GM23248 (cell line): ENCODE measurements around the gene ZNF787. TPM values are rescaled to one million over a fixed set of nuclear protein-coding genes. Genes with fewer than 3 reads are reported as not detected.

Experiments
- DNase-seq: peaks from one replicate; pipeline ENCODE4 v3.0.0-alpha.2; 2015
- H2AFZ ChIP-seq: fragments of 200-600 bp; sonication (generic); 2 replicates; pipeline ENCODE4 v1.6.1; 2016; ENCODE audit warnings: antibody characterized with exemption
- H3F3A ChIP-seq: fragments of 200-600 bp; sonication (generic); 2 replicates; pipeline ENCODE4 v1.6.1; 2016; ENCODE audit warnings: mild to moderate bottlenecking, antibody characterized with exemption, mixed run types; ENCODE audit not compliant: insufficient read depth
- H3K27ac ChIP-seq: fragments of 200-600 bp; sonication (generic); 2 replicates; pipeline ENCODE4 v1.5.1; 2016; ENCODE audit warnings: mild to moderate bottlenecking
- H3K27me3 ChIP-seq: fragments of 200-600 bp; sonication (generic); replicated peaks from 2 replicates; pipeline ENCODE4 v1.6.1; 2016; ENCODE audit warnings: mild to moderate bottlenecking; ENCODE audit not compliant: insufficient read depth
- H3K36me3 ChIP-seq: fragments of 200-600 bp; sonication (generic); 2 replicates; pipeline ENCODE4 v1.6.1; 2016; ENCODE audit warnings: low read depth, mild to moderate bottlenecking
- H3K4me1 ChIP-seq: fragments of 200-600 bp; sonication (generic); 2 replicates; pipeline ENCODE4 v1.6.1; 2016; ENCODE audit warnings: mild to moderate bottlenecking; ENCODE audit not compliant: insufficient read depth
- H3K4me2 ChIP-seq: fragments of 200-600 bp; sonication (generic); one replicate; pipeline ENCODE4 v1.6.1; 2016; ENCODE audit warnings: mild to moderate bottlenecking; ENCODE audit not compliant: unreplicated experiment
- H3K4me3 ChIP-seq: fragments of 200-600 bp; sonication (generic); 2 replicates; pipeline ENCODE4 v1.5.1; 2016; ENCODE audit warnings: mild to moderate bottlenecking
- H3K79me2 ChIP-seq: fragments of 200-600 bp; sonication (generic); 2 replicates; pipeline ENCODE4 v1.6.1; 2016; ENCODE audit warnings: mild to moderate bottlenecking; ENCODE audit not compliant: insufficient read depth
- H3K9ac ChIP-seq: fragments of 200-600 bp; sonication (generic); 2 replicates; pipeline ENCODE4 v1.6.1; 2016; ENCODE audit warnings: mild to moderate bottlenecking
- H3K9me2 ChIP-seq: fragments of 200-600 bp; sonication (generic); 2 replicates; pipeline ENCODE4 v1.6.1; 2016; ENCODE audit warnings: mixed run types, mild to moderate bottlenecking, moderate library complexity; ENCODE audit not compliant: insufficient read depth
- H3K9me3 ChIP-seq: fragments of 200-600 bp; sonication (generic); one replicate; pipeline ENCODE4 v1.6.1; 2017; ENCODE audit warnings: low read depth
- H4K20me1 ChIP-seq: fragments of 200-600 bp; sonication (generic); 2 replicates; pipeline ENCODE4 v1.6.0; 2016; ENCODE audit not compliant: insufficient read depth
- EZH2 ChIP-seq: fragments of 200-600 bp; sonication (generic); IDR thresholded peaks from 2 replicates; pipeline ENCODE4 v1.6.1; 2018; ENCODE audit warnings: antibody characterized with exemption, mild to moderate bottlenecking; ENCODE audit not compliant: insufficient read depth, poor library complexity, severe bottlenecking
- EZH2phosphoT487 ChIP-seq: fragments of 200-600 bp; sonication (generic); IDR thresholded peaks from 2 replicates; pipeline ENCODE4 v1.6.1; 2018; ENCODE audit warnings: antibody characterized with exemption, moderate library complexity, mild to moderate bottlenecking, low read depth; ENCODE audit not compliant: insufficient read depth
- WGBS, 2 experiments: methylation state at CpG; one replicate each; pipeline ENCODE4 v1.1.6; 2015 to 2017; ENCODE audit warnings: low lambda C conversion rate in 2 of 2, low coverage in 1 of 2; ENCODE audit errors: missing lambda C conversion rate in 2 of 2; 5-methylcytosine and 5-hydroxymethylcytosine counted together
- in situ Hi-C: fragments of 300-500 bp; cut with MboI; formaldehyde crosslinking; loops from 2 replicates; pipeline ENCODE4 v1.15.0; 2020
- polyA plus RNA-seq: library from polyadenylated mRNA; unstranded; fragments of >200 nt; fragmentation: Nextera tagmentation; extraction: Ambion mirVana; gene quantifications from 2 replicates; pipeline ENCODE4 v1.2.1, GENCODE V29; 2016
- total RNA-seq: library from RNA; depleted of rRNA; stranded (reverse); fragments of >200 nt; shearing (Covaris generic); gene quantifications from 2 replicates; pipeline ENCODE4 v1.2.3, GENCODE V29; 2014

Gene ZNF787
- total and polyA plus RNA-seq, 2 experiments from 2014 or later, result 1.5 to 19.5 TPM

GRCh38 chr19:56162258-56162657 is 41.2 kb upstream of the ZNF787 start:
- Histone ChIP-seq H3K27me3 (no peaks in the 10 kb centered on the region), H3F3A (no peaks in the 10 kb centered on the region), H3K4me1 (no peaks in the 10 kb centered on the region), H3K4me2 (no peak overlapping the region), H2AFZ (no peak overlapping the region), H3K27ac (no peak overlapping the region), H4K20me1 (no peaks in the 10 kb centered on the region), H3K9me3 (no peaks in the 10 kb centered on the region), H3K4me3 (no peak overlapping the region), H3K79me2 (no peaks in the 10 kb centered on the region), H3K36me3 (0 out of 2 replicates have a peak, but pooled peaks cover 4% of the 10 kb centered on the region), H3K9ac (no peak overlapping the region), H3K9me2 (no peaks in the 10 kb centered on the region)
- WGBS, 2 experiments, result 74 to 77% methylated on average over 9 of the region's 9 CpGs
- no peak for TF ChIP-seq EZH2phosphoT487
- no peak for TF ChIP-seq EZH2
- in situ Hi-C loops, result no loop called here
- no peak for DNase-seq

- H4K20me1 ChIP-seq, result no peaks in the 10 kb centered on the region
- H3K79me2 ChIP-seq, result no peaks in the 10 kb centered on the region
- in situ Hi-C loops, result no loop called here
- no peak overlapping the region for H3K27ac ChIP-seq
- no peak for DNase-seq
- TF ChIP-seq EZH2phosphoT487, result no peak
- TF ChIP-seq EZH2, result no peak
- H3F3A ChIP-seq, result no peaks in the 10 kb centered on the region
- H3K4me2 ChIP-seq, result no peak overlapping the region
- no peaks in the 10 kb centered on the region for H3K4me1 ChIP-seq
- H3K4me3 ChIP-seq, result no peak overlapping the region
- H3K9ac ChIP-seq, result no peak overlapping the region
- no peaks in the 10 kb centered on the region for H3K9me2 ChIP-seq
- H3K36me3 ChIP-seq, result 0 out of 2 replicates have a peak, but pooled peaks cover 4% of the 10 kb centered on the region
- H3K9me3 ChIP-seq, result no peaks in the 10 kb centered on the region
- WGBS, 2 experiments, result 82 to 85% methylated on average over 10 of the region's 11 CpGs
- H2AFZ ChIP-seq, result no peak overlapping the region
- no peaks in the 10 kb centered on the region for H3K27me3 ChIP-seq
These were observed 40.4 kb upstream of the ZNF787 start for GRCh38 chr19:56161534-56161933.

DNA sequence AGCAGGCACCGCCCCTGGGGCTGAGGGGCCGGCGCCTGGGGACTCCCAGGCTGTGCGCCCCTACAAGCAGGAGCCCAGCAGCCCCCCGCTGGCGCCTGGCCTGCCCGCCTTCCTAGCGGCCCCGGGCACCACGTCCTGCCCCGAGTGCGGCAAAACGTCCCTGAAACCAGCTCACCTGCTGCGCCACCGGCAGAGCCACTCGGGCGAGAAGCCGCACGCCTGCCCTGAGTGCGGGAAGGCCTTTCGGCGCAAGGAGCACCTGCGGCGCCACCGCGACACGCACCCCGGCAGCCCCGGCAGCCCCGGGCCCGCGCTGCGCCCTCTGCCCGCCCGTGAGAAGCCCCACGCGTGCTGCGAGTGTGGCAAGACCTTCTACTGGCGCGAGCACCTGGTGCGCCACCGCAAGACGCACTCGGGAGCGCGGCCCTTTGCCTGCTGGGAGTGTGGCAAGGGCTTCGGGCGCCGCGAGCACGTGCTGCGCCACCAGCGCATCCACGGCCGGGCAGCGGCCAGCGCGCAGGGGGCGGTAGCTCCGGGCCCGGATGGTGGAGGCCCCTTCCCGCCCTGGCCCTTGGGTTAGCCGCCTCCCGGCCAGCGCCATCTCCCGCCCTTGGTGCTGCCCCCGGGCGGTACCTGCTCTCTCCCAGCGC is 38.7 kb upstream of the ZNF787 start:
- in situ Hi-C loops, result no loop called here
- H3K9ac ChIP-seq, result no peak overlapping the region
- no peak overlapping the region for H2AFZ ChIP-seq
- no peak overlapping the region for H3K27ac ChIP-seq
- no peaks in the 10 kb centered on the region for H3K79me2 ChIP-seq
- no peaks in the 10 kb centered on the region for H3F3A ChIP-seq
- TF ChIP-seq EZH2, result no peak
- TF ChIP-seq EZH2phosphoT487, result no peak
- H3K27me3 ChIP-seq, result no peaks in the 10 kb centered on the region
- no peak overlapping the region for H3K4me2 ChIP-seq
- DNase-seq, result no peak
- no peaks in the 10 kb centered on the region for H4K20me1 ChIP-seq
- 96 to 97% methylated on average over 35 to 67 of the region's 69 CpGs for WGBS, 2 experiments
- no peaks in the 10 kb centered on the region for H3K9me3 ChIP-seq
- no peak overlapping the region for H3K4me3 ChIP-seq
- no peaks in the 10 kb centered on the region for H3K4me1 ChIP-seq
- H3K9me2 ChIP-seq, result no peaks in the 10 kb centered on the region
- 0 out of 2 replicates have a peak, but pooled peaks cover 4% of the 10 kb centered on the region for H3K36me3 ChIP-seq

- TF ChIP-seq EZH2 (no peak), EZH2phosphoT487 (no peak)
These were observed 38.0 kb upstream of the ZNF787 start for GRCh38 chr19:56159009-56159559.

More at GRCh38 chr19:56159009-56159559, 38.0 kb upstream of the ZNF787 start:
- no peak for DNase-seq
- no peak overlapping the region for H2AFZ ChIP-seq
- H3K36me3 ChIP-seq, result 0 out of 2 replicates have a peak, but pooled peaks cover 4% of the 10 kb centered on the region
- H3K27me3 ChIP-seq, result no peaks in the 10 kb centered on the region
- no peaks in the 10 kb centered on the region for H3K9me2 ChIP-seq
- no peaks in the 10 kb centered on the region for H4K20me1 ChIP-seq
- no peaks in the 10 kb centered on the region for H3K4me1 ChIP-seq
- H3K9me3 ChIP-seq, result no peaks in the 10 kb centered on the region
- no peak overlapping the region for H3K4me2 ChIP-seq
- H3K9ac ChIP-seq, result no peak overlapping the region
- H3K27ac ChIP-seq, result no peak overlapping the region
- 87 to 91% methylated on average over 8 to 9 of the region's 9 CpGs for WGBS, 2 experiments
- H3K79me2 ChIP-seq, result no peaks in the 10 kb centered on the region
- H3F3A ChIP-seq, result no peaks in the 10 kb centered on the region
- in situ Hi-C loops, result no loop called here
- H3K4me3 ChIP-seq, result no peak overlapping the region
